CD4-positive, alpha-beta T cell (primary cell): ENCODE results near the gene PASK. TPM values are rescaled to one million over a fixed set of nuclear protein-coding genes. Genes with fewer than 3 reads are reported as not detected.

ENCODE experiments used
- ATAC-seq: fragments of 200-7000 bp; cut with Tn5 transposase; one replicate; pipeline ENCODE4 v1.10.0; 2022; ENCODE audit warnings: mild to moderate bottlenecking; ENCODE audit not compliant: poor library complexity
- CTCF ChIA-PET: fragments of 350-600 bp; sonication (Branson Sonifier 250); formaldehyde crosslinking; loops from one replicate; lab custom pipeline; 2021; ENCODE audit warnings: antibody characterized with exemption, inconsistent platforms; lab: Charles Lee
- POLR2A ChIA-PET: fragments of 350-600 bp; sonication (Branson Sonifier 250); formaldehyde crosslinking; loops from one replicate; lab custom pipeline; 2021; ENCODE audit warnings: antibody characterized with exemption, inconsistent platforms; lab: Charles Lee
- DNase-seq, 14 experiments: peaks; one replicate each; pipeline ENCODE4 v3.0.0-alpha.2; 2013 to 2020; ENCODE audit warnings: mixed read lengths in 2 of 14
- H3K27ac ChIP-seq, 2 donors: one replicate each; pipeline versions ENCODE4 v1.5.1 to v1.7.0; 2013; ENCODE audit warnings: low read length in 2 of 2, low read depth in 1 of 2, mild to moderate bottlenecking in 1 of 2
- H3K27me3 ChIP-seq, 2 experiments: 1 replicate in 1 of 2; 2 replicates in 1 of 2; pipeline versions ENCODE4 v1.6.1 to v1.7.0; 2013; ENCODE audit warnings: low read length in 2 of 2, control low read depth in 1 of 2, mild to moderate bottlenecking in 1 of 2, moderate library complexity in 1 of 2; ENCODE audit not compliant: insufficient read depth in 2 of 2, control insufficient read depth in 1 of 2
- H3K36me3 ChIP-seq: one replicate; pipeline ENCODE4 v1.6.1; 2013; ENCODE audit warnings: low read length, control low read depth; ENCODE audit not compliant: insufficient read depth
- H3K4me1 ChIP-seq: one replicate; pipeline ENCODE4 v1.6.1; 2013; ENCODE audit warnings: low read length, control low read depth; ENCODE audit not compliant: insufficient read depth
- H3K4me3 ChIP-seq: one replicate; pipeline ENCODE4 v1.5.1; 2013; ENCODE audit warnings: mild to moderate bottlenecking, low read length, moderate library complexity
- H3K9me3 ChIP-seq, 2 experiments: 1 replicate in 1 of 2; 2 replicates in 1 of 2; pipeline versions ENCODE4 v1.6.1 to v1.7.0; 2013; ENCODE audit warnings: low read length in 2 of 2, mild to moderate bottlenecking in 2 of 2, control low read depth in 1 of 2, moderate library complexity in 1 of 2; ENCODE audit not compliant: control insufficient read depth in 1 of 2, insufficient read depth in 1 of 2
- H3K27ac Mint-ChIP-seq: one replicate; pipeline ENCODE4 v1.8.0; 2020; ENCODE audit warnings: mixed read lengths
- H3K27me3 Mint-ChIP-seq: one replicate; pipeline ENCODE4 v1.8.0; 2021; ENCODE audit warnings: mixed read lengths
- H3K36me3 Mint-ChIP-seq: one replicate; pipeline ENCODE4 v1.8.0; 2021; ENCODE audit warnings: low read depth, mixed read lengths
- H3K4me1 Mint-ChIP-seq: one replicate; pipeline ENCODE4 v1.8.0; 2021; ENCODE audit warnings: low read depth, mixed read lengths
- H3K4me3 Mint-ChIP-seq: one replicate; pipeline ENCODE4 v1.8.0; 2020; ENCODE audit warnings: mild to moderate bottlenecking, mixed read lengths
- H3K9me3 Mint-ChIP-seq: one replicate; pipeline ENCODE4 v1.8.0; 2020; ENCODE audit warnings: mixed read lengths
- intact Hi-C, 2 experiments: fragments of 100-400 bp; cut with DNase I in 1 of 2; cut with micrococcal nuclease in 1 of 2; formaldehyde crosslinking; loops; one replicate each; pipeline versions ENCODE4 v1.15.1 to v1.9.0; 2023 to 2025; cut with DNase I, micrococcal nuclease
- total RNA-seq, 174 experiments: library from RNA in 2 of 174; stranded (reverse) in 2 of 174; gene quantifications; one replicate each; pipeline ENCODE4 v1.2.3 and lab custom pipeline; 2021 to 2026
- TF ChIP-seq, protein P1 (sequence below): fragments of 200-600 bp; IDR thresholded peaks from one replicate; pipeline ENCODE4 v1.8.0; 2022; ENCODE audit warnings: antibody characterized with exemption, mild to moderate bottlenecking

Gene PASK
- total RNA-seq, 2 experiments from 2014 or later = 78.0 to 87.9 TPM

DNA sequence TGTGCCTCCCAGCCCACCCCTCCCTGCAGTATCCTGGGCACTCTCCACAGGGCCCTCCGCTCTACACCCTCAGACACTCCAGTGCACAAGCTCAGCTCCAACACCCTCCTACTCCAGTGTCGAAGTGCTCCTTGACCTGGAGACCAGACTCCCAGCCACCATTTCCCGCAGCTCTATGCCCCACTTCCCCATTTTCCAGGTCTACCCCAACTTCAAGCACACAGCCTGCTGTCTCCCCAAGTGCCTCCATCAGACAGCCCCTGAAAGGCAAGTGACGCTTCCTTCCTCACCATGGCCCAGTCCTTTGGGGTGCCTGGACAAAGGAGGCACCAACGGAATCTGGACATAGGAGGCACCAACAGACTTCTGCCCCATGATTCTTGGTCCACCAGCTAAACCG, 7.2 kb downstream of the PASK start:
- H3K4me3 Mint-ChIP-seq = no peak overlapping the region
- Histone ChIP-seq H3K9me3 (no peaks in the 10 kb centered on the region), H3K27ac (no peak overlapping the region), H3K4me3 (no peak overlapping the region), H3K36me3 (peaks cover 44% of the 10 kb centered on the region), H3K4me1 (no peaks in the 10 kb centered on the region), H3K27me3 (no peaks in the 10 kb centered on the region)
- H3K4me1 Mint-ChIP-seq = no peaks in the 10 kb centered on the region
- ChIA-PET POLR2A (no interaction called here), CTCF (no interaction called here)
- no peaks in the 10 kb centered on the region for H3K27me3 Mint-ChIP-seq
- no peaks in the 10 kb centered on the region for H3K9me3 Mint-ChIP-seq
- TF ChIP-seq, protein P1, sequence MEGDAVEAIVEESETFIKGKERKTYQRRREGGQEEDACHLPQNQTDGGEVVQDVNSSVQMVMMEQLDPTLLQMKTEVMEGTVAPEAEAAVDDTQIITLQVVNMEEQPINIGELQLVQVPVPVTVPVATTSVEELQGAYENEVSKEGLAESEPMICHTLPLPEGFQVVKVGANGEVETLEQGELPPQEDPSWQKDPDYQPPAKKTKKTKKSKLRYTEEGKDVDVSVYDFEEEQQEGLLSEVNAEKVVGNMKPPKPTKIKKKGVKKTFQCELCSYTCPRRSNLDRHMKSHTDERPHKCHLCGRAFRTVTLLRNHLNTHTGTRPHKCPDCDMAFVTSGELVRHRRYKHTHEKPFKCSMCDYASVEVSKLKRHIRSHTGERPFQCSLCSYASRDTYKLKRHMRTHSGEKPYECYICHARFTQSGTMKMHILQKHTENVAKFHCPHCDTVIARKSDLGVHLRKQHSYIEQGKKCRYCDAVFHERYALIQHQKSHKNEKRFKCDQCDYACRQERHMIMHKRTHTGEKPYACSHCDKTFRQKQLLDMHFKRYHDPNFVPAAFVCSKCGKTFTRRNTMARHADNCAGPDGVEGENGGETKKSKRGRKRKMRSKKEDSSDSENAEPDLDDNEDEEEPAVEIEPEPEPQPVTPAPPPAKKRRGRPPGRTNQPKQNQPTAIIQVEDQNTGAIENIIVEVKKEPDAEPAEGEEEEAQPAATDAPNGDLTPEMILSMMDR = no peak
- no peak overlapping the region for H3K27ac Mint-ChIP-seq
- no peak for ATAC-seq
- intact Hi-C loops = no loop called here
- peaks cover 38% of the 10 kb centered on the region for H3K36me3 Mint-ChIP-seq
- peak in 1 of 14 experiments; percentile 2 for DNase-seq

DNA sequence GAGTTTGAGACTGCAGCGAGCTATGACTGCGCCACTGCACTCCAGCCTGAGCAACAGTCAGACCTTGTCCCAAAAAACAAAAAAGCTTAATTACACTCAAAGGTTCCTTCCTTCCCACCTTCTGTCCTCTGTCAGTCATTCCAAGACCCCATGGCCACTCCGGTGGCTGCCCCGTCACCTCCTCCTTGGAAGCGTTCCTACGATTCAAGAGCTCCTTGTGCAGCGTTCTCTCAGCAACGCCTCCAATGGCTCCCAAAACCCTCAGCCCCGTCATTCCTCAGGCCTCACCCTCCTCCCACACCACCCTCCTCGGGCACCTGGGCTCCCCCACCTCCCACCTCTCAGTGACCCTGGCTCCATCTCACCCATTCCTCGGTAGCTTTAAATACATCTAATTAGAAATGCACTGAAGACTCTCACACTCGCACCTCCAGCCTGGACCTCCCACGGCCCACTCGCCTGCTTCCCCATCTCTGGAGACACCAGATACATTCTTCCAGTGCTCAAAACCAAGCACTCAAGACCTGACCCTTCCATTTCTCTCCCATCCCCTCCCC, 8.0 kb downstream of the PASK start:
- no peaks in the 10 kb centered on the region for H3K27me3 Mint-ChIP-seq
- POLR2A ChIA-PET = no interaction called here
- H3K4me1 Mint-ChIP-seq = no peaks in the 10 kb centered on the region
- intact Hi-C loops = no loop called here
- H3K36me3 ChIP-seq = peaks cover 51% of the 10 kb centered on the region
- no peaks in the 10 kb centered on the region for H3K4me1 ChIP-seq
- H3K27me3 ChIP-seq = no peaks in the 10 kb centered on the region
- ATAC-seq = no peak
- peaks cover 44% of the 10 kb centered on the region for H3K36me3 Mint-ChIP-seq
- no peak for DNase-seq
- no peak overlapping the region for H3K27ac ChIP-seq
- no peak overlapping the region for H3K4me3 ChIP-seq
- H3K27ac Mint-ChIP-seq = no peak overlapping the region
- no peaks in the 10 kb centered on the region for H3K9me3 ChIP-seq
- no peak overlapping the region for H3K4me3 Mint-ChIP-seq
- CTCF ChIA-PET = no interaction called here
- no peaks in the 10 kb centered on the region for H3K9me3 Mint-ChIP-seq
- TF ChIP-seq, protein P1 = no peak

DNA sequence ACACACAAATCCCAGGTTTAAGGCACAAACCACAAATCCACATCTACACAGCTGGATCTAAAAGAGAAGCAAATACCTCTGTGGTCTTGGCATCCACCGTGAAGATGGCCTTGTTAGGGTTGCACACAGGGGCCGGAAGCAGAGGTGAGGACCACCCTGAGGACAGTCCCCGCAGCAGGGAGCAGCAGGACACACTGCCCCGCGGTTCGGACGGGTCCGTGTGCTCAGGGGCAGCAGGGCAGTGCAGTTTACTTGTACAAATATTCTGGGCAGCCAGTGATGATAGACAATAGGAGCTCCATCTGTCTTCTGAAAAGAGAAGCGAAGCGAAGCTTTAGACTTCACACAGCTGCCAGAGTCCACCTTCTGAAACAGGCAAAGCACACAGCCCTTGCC, 8.8 kb downstream of the PASK start:
- Histone ChIP-seq H3K4me1 (no peaks in the 10 kb centered on the region), H3K36me3 (peaks cover 60% of the 10 kb centered on the region), H3K9me3 (no peaks in the 10 kb centered on the region), H3K4me3 (no peak overlapping the region), H3K27ac (no peak overlapping the region), H3K27me3 (no peaks in the 10 kb centered on the region)
- no peak overlapping the region for H3K4me3 Mint-ChIP-seq
- ATAC-seq = no peak
- intact Hi-C loops = no loop called here
- H3K9me3 Mint-ChIP-seq = no peaks in the 10 kb centered on the region
- TF ChIP-seq, protein P1 = no peak
- DNase-seq = no peak
- ChIA-PET POLR2A (no interaction called here), CTCF (no interaction called here)
- H3K4me1 Mint-ChIP-seq = no peaks in the 10 kb centered on the region
- no peak overlapping the region for H3K27ac Mint-ChIP-seq
- H3K36me3 Mint-ChIP-seq = peaks cover 53% of the 10 kb centered on the region
- H3K27me3 Mint-ChIP-seq = no peaks in the 10 kb centered on the region
